Testis (tissue), 2 donors: ENCODE measurements around the gene LAMA3.

ENCODE experiments used
- CTCF ChIP-seq, 3 experiments: fragments of 450-650 bp in 2 of 3; fragments of 200-600 bp in 1 of 3; sonication (generic) in 1 of 3; IDR thresholded peaks; one replicate each; pipeline ENCODE4 v1.5.1; 2016 to 2019; ENCODE audit warnings: antibody characterized with exemption in 3 of 3, mild to moderate bottlenecking in 2 of 3, moderate library complexity in 1 of 3
- POLR2A ChIP-seq: fragments of 450-650 bp; IDR thresholded peaks from one replicate; pipeline ENCODE4 v1.6.1; 2017; ENCODE audit warnings: antibody characterized with exemption, mild to moderate bottlenecking, moderate library complexity

GRCh38 chr18:23990474-23991410 lies 301.5 kb downstream of the LAMA3 start:
- no peak for TF ChIP-seq CTCF (IDR thresholded peaks at IDR 0.05)
- no peak for TF ChIP-seq POLR2A
